ENCODE measurements around the gene PIGQ.

PIGQ gene

DNA sequence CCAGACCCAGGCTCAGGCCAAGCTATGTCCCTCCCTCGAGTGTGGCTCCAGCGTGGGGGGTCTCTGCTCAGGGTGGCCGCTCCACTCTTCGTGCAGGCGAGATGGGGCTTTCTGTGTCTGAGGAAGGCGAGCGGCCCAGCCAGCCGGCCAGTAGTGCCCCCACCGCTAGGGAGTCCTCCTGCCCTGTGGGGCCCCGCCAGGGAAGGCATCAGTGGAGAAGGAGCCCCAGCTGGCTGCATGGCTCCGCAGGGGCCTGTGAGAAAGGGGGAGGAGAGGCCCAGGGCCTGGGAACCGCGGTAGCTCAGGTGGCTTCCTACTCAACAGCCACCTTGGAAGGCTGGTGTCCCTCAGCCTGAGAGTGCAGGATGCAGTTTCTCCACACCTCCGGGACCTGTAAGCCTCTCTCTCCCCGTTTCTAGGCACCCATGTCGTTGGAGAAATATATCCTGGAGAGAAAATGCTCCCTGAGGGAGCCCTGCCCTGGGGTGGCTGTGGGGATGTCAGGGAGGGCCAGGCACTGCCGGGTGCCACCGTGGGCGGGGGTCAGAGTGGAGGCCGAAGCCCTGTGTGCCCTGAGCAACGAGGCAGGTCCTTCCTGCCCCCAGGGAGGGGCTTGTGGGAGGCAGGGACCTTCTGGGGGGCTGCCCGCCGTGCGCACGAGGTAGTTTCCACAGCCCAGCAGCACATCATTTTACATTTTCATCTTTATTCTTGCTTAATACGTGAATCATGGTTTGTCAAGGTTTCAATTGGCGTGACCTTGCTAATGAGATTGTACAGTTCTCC, 3.3 kb downstream of the PIGQ start:
- H3K36me3 ChIP-seq (ENCODE audit: low read depth): peaks cover 7% of the 10 kb centered on the region; the same call in 1 of the 2 replicates
- no peak for ATAC-seq (ENCODE audit: low read depth)

DNA sequence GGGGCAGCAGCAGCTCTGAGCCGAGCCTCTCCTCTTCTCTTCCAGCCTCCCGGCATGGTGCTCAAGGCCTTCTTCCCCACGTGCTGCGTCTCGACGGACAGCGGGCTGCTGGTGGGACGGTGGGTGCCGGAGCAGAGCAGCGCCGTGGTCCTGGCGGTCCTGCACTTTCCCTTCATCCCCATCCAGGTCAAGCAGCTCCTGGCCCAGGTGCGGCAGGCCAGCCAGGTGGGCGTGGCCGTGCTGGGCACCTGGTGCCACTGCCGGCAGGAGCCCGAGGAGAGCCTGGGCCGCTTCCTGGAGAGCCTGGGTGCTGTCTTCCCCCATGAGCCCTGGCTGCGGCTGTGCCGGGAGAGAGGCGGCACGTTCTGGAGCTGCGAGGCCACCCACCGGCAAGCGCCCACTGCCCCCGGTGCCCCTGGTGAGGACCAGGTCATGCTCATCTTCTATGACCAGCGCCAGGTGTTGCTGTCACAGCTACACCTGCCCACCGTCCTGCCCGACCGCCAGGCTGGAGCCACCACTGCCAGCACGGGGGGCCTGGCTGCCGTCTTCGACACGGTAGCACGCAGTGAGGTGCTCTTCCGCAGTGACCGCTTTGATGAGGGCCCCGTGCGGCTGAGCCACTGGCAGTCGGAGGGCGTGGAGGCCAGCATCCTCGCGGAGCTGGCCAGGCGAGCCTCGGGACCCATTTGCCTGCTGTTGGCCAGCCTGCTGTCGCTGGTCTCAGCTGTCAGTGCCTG, 4.4 kb downstream of the PIGQ start:
- Histone ChIP-seq H3K4me1 (ENCODE audit: insufficient read depth, poor library complexity, severe bottlenecking) (peaks cover 2% of the 10 kb centered on the region), H3K27ac (ENCODE audit: poor library complexity, severe bottlenecking) (no peak overlapping the region), H3K4me3 (ENCODE audit: severe bottlenecking) (no peak overlapping the region), H3K9me3 (ENCODE audit: severe bottlenecking) (no peaks in the 10 kb centered on the region), H3K27me3 (ENCODE audit: insufficient read depth, poor library complexity, severe bottlenecking) (no peaks in the 10 kb centered on the region), H3K36me3 (ENCODE audit: low read depth) (peaks cover 7% of the 10 kb centered on the region; the same call in 1 of the 2 replicates)
- no peak for DNase-seq (ENCODE audit: low spot score)
- ATAC-seq (ENCODE audit: low read depth): no peak
- TF ChIP-seq, protein P1, sequence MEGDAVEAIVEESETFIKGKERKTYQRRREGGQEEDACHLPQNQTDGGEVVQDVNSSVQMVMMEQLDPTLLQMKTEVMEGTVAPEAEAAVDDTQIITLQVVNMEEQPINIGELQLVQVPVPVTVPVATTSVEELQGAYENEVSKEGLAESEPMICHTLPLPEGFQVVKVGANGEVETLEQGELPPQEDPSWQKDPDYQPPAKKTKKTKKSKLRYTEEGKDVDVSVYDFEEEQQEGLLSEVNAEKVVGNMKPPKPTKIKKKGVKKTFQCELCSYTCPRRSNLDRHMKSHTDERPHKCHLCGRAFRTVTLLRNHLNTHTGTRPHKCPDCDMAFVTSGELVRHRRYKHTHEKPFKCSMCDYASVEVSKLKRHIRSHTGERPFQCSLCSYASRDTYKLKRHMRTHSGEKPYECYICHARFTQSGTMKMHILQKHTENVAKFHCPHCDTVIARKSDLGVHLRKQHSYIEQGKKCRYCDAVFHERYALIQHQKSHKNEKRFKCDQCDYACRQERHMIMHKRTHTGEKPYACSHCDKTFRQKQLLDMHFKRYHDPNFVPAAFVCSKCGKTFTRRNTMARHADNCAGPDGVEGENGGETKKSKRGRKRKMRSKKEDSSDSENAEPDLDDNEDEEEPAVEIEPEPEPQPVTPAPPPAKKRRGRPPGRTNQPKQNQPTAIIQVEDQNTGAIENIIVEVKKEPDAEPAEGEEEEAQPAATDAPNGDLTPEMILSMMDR (IDR thresholded peaks at IDR 0.05; ENCODE audit: poor library complexity, severe bottlenecking): no peak

More for the DNA sequence above, 3.3 kb downstream of the PIGQ start:
- no peak for DNase-seq (ENCODE audit: low spot score)
- Histone ChIP-seq H3K9me3 (ENCODE audit: severe bottlenecking) (no peaks in the 10 kb centered on the region), H3K27me3 (ENCODE audit: insufficient read depth, poor library complexity, severe bottlenecking) (no peaks in the 10 kb centered on the region), H3K4me1 (ENCODE audit: insufficient read depth, poor library complexity, severe bottlenecking) (peaks cover 6% of the 10 kb centered on the region), H3K4me3 (ENCODE audit: severe bottlenecking) (no peak overlapping the region), H3K27ac (ENCODE audit: poor library complexity, severe bottlenecking) (no peak overlapping the region)
- TF ChIP-seq, protein P1 (IDR thresholded peaks at IDR 0.05; ENCODE audit: poor library complexity, severe bottlenecking): no peak

DNA sequence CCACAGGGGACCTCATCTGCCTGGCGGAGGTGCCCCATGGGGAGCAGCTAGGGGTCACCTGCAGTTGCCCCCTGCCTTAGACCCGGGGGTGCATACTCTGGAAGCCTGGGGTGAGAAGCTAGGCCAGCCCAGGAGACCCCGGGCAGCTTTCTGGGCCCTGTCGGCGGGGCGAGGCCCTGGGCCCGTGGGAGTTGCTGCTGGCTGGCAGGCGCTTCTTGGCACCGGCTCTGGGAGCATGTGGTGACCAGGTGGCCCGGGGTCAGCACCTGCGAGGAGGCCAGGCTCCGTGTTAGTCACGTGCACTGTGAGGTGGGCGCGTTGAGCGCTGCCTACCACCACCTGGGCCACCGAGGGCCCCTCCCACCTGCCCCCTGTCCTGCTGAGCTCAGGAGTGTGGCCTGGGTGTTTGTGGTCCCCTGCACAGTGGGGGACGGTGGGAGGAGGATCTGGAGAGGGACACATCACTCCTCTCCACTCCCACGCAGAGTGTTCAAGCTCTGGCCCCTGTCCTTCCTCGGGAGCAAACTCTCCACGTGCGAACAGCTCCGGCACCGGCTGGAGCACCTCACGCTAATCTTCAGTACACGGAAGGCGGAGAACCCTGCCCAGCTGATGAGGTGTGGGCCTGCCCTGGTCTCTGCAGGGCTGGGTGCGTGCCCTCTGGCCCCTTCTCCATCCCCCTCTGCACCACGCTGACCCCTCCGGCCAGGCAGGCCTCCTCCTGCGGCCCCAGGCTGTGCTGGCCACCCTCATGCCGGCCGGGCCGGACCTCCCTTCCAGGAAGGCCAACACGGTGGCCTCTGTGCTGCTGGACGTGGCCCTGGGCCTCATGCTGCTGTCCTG, 5.8 kb downstream of the PIGQ start:
- Histone ChIP-seq H3K4me1 (ENCODE audit: insufficient read depth, poor library complexity, severe bottlenecking) (no peaks in the 10 kb centered on the region), H3K27ac (ENCODE audit: poor library complexity, severe bottlenecking) (no peak overlapping the region), H3K36me3 (ENCODE audit: low read depth) (peaks cover 7% of the 10 kb centered on the region; the same call in 1 of the 2 replicates), H3K27me3 (ENCODE audit: insufficient read depth, poor library complexity, severe bottlenecking) (no peaks in the 10 kb centered on the region), H3K4me3 (ENCODE audit: severe bottlenecking) (no peak overlapping the region), H3K9me3 (ENCODE audit: severe bottlenecking) (no peaks in the 10 kb centered on the region)
- ATAC-seq (ENCODE audit: low read depth) (no peak), DNase-seq (ENCODE audit: low spot score) (no peak)
- TF ChIP-seq, protein P1 (IDR thresholded peaks at IDR 0.05; ENCODE audit: poor library complexity, severe bottlenecking): no peak

DNA sequence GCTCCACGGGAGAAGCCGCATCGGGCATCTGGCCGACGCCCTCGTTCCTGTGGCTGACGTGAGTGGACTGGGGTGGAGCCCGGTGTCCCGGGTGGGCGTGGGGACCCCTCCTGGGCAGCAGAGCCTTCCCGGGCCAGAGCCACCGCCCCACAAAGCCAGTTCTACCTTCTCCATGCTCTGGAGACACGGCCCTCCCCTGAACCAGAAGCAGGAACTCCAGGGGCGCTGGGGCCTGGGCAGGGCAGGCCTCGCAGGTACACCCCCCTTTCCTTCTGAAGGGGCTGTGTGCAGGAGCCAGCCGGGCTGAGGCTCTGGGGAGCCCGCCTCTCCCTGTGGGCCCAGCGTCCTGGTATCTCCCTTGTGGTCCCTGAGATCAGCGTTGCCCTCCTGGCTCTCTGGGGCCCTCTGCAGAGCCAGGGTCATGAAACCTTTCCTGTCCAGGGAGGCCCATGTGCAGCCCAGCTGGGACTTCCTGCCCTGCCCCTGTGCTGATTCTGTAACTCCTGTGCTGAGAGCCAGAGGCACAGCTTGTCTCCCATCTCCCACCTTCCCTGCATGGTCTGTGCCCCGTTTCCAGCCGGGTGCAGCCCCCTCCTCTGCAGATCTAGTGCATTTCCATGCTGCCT, 6.5 kb downstream of the PIGQ start:
- DNase-seq (ENCODE audit: low spot score) (no peak), ATAC-seq (ENCODE audit: low read depth) (no peak)
- Histone ChIP-seq H3K27me3 (ENCODE audit: insufficient read depth, poor library complexity, severe bottlenecking) (no peaks in the 10 kb centered on the region), H3K36me3 (ENCODE audit: low read depth) (peaks cover 7% of the 10 kb centered on the region; the same call in 1 of the 2 replicates), H3K9me3 (ENCODE audit: severe bottlenecking) (no peaks in the 10 kb centered on the region), H3K4me1 (ENCODE audit: insufficient read depth, poor library complexity, severe bottlenecking) (no peaks in the 10 kb centered on the region), H3K4me3 (ENCODE audit: severe bottlenecking) (no peak overlapping the region), H3K27ac (ENCODE audit: poor library complexity, severe bottlenecking) (no peak overlapping the region)
- TF ChIP-seq, protein P1 (IDR thresholded peaks at IDR 0.05; ENCODE audit: poor library complexity, severe bottlenecking): no peak
